ENCODE data around the gene PSIP1.

PSIP1 gene

DNA sequence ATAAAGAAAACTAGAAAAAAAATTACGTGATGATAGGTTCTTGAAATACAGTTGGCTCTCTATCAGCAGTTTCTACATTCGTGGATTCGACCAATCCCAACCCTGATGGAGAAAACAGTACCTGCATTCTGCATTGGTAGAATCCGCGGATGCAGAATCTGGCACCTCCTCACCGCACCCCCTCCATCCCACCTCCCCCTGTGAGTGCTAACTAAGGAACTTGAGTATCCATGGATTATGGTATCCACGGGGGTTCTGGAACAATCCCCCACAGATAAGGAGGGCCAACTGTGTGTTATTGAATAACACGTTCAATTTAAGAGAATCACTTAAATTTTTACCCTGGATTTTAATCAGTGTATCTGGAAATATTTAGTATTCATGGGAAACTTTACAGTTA is 10.5 kb upstream of the PSIP1 start:
- no peak overlapping the region for H3K27ac ChIP-seq
- TF ChIP-seq ZFX (IDR thresholded peaks at IDR 0.05), result no peak
- TF ChIP-seq CTCF (conservative IDR thresholded peaks at IDR 0.05), result no peak

DNA sequence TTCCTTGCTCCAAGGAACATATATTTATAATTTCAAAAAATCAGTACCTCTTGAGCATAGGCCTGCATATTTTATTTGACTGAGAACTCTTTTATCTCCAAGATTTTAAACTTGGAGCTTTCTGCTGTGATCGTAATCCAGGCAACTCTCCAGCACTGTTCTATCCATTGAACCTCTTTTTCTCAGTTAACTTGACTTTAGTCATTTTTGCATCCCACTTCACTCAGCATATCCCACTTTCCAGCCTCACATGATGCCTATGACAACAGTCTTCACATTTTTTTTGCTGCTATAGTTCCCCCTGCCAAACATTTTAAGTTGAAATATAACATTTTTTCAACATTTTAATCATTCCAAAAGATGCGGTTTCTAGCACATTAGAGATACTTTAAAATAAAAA is 9.1 kb upstream of the PSIP1 start:
- no peak for TF ChIP-seq CTCF (conservative IDR thresholded peaks at IDR 0.05)
- no peak for TF ChIP-seq ZFX (IDR thresholded peaks at IDR 0.05)
- H3K27ac ChIP-seq, result no peak overlapping the region

DNA sequence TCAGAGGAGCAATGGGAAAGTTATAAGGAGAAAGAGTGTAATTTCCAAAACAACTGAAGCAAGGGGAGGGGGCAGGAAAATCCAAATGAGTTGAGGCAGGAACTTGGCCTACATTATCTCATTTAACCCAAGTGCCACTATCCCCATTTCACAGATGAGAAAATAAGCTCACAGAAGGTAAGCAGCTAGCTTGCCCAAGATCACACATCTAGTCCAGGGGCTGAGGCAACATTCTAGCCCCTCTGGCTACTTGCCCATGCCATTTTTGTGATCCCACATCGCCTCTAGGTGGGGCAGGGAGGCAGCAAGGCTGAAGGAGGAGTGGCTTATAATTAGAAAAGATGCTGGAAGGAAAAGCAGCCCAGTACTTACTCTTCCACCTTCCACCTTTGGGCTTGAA is 2.6 kb upstream of the PSIP1 start:
- TF ChIP-seq ZFX (IDR thresholded peaks at IDR 0.05) (no peak), CTCF (conservative IDR thresholded peaks at IDR 0.05) (peak; percentile 18; the same call in 1 of the 2 replicates)
- H3K27ac ChIP-seq, result no peak overlapping the region

DNA sequence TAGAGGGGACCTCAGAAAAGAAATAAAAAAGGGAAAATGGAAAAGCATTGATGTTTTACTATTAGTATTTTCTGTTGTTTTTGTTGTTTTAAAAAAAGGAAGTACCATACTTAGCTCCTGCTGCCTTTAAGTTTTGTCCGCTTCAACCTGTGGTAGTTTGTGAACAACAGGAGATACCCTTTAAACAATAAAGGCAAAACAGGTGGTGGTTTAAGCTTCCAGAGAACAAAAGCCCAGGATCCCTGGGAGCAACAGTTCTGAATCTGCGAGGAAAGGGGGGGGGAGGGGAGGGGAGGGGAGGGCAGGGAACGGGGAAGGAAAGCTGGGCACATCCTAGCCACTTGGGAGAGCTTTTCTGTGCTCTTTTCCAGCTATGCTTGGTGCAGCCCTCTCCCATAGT is 2.1 kb upstream of the PSIP1 start:
- H3K27ac ChIP-seq, result no peak overlapping the region
- TF ChIP-seq ZFX (IDR thresholded peaks at IDR 0.05) (no peak), CTCF (conservative IDR thresholded peaks at IDR 0.05) (no peak)

- H3K27ac ChIP-seq, result no peak overlapping the region
These were observed 1.4 kb upstream of the PSIP1 start for GRCh38 chr9:15512204-15512603.

DNA sequence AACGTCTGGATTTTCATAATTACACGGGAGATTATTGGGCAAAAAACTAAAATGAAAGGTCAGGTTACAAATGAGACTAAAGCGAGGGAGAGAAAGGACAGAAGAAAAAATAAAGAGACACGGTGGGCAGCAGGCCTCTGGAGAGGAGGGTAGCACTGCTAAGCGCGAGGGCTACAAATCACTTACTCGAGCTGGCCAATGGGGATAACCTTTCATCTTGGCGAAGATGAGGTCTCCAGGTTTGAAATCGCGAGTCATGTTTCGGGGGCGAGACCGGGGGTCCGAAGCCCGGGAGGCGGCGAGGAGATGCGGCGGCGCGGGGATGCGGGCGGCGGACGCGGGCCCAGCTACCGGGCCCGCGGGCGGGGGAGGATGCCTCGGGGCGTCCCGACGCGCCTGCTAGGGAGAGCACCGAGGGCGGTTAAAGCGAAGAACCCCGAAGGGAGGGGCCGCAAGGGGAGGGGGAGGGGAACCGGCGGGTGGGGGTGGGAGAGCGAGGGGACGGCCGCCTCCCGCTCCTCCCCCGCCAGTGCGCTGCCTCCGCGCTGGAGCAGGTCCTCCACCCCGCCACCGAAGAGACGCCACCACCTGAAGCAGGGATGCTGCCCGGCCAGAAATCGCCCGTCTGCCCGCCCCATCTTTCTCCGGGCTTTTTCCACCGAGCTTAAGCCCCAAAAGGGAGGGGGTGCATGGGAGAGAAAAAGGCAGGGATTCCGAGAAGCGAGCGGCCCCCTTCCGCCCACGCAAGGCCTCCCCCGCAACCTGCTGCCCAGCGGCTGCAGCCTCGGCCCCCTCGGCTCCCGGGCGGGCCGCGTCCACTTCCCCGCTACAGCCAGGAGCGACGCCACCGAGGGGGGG is 610 bp downstream of the PSIP1 start:
- no peak for TF ChIP-seq CTCF (conservative IDR thresholded peaks at IDR 0.05)
- TF ChIP-seq ZFX (IDR thresholded peaks at IDR 0.05), result peak; percentile 63; the same call in 1 of the 2 replicates
- peak overlapping the region; percentile 89 for H3K27ac ChIP-seq

More at GRCh38 chr9:15512204-15512603, 1.4 kb upstream of the PSIP1 start:
- TF ChIP-seq ZFX (IDR thresholded peaks at IDR 0.05) (no peak), CTCF (conservative IDR thresholded peaks at IDR 0.05) (no peak)

- TF ChIP-seq CTCF (conservative IDR thresholded peaks at IDR 0.05), result no peak
- TF ChIP-seq ZFX (IDR thresholded peaks at IDR 0.05), result no peak
- no peak overlapping the region for H3K27ac ChIP-seq
These were observed 4.8 kb downstream of the PSIP1 start for GRCh38 chr9:15505921-15506320.
